ENCODE measurements around the gene FBP2. TPM values are rescaled to one million over a fixed set of nuclear protein-coding genes. Genes with fewer than 3 reads are reported as not detected.
"Not testable (repeated sequence)": the region's sequence is repeated elsewhere in the genome, so short reads cannot be mapped to it uniquely, and the experiment has no call there.

FBP2 gene
- total RNA-seq, 1 donor from 2014 or later = not detected

- intact Hi-C loops (cut with micrococcal nuclease) = not testable (repeated sequence)
Measured at GRCh38 chr9:94564279-94564678, 29.3 kb downstream of the FBP2 start.

DNA sequence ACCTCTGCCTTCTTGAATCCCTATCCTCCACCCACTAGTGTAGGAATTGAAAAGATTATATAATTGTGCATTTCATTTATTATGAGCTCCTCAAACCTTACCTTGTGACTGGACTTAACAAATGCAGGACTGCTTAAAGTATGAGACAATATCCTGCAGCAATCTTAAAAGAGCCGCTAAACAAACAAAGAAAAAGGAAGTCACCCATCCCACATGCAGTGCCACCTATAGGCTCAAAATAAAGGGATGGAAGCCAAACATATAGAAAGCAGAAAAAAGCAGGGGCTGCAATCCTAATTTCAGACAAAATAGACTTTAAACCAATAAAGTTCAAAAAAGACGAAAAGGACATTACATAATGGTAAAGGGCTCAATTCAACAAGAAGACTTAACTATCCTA, 30.1 kb downstream of the FBP2 start:
- intact Hi-C loops (cut with micrococcal nuclease) = no loop called here

- intact Hi-C loops (cut with micrococcal nuclease) = no loop called here
Measured at GRCh38 chr9:94560237-94560636, 33.4 kb downstream of the FBP2 start.

GRCh38 chr9:94557376-94557775, 36.2 kb downstream of the FBP2 start:
- intact Hi-C loops (cut with micrococcal nuclease) = no loop called here

GRCh38 chr9:94554439-94555331, 38.9 kb downstream of the FBP2 start, which contains the start of gene PCAT7:
Gene PCAT7, plus strand, starts transcription at chr9:94555083.
- intact Hi-C loops (cut with micrococcal nuclease) = loop anchor here (1.0 kb wide), 1 partner anchor 49 kb away; no protein-coding TSS in a partner anchor

DNA sequence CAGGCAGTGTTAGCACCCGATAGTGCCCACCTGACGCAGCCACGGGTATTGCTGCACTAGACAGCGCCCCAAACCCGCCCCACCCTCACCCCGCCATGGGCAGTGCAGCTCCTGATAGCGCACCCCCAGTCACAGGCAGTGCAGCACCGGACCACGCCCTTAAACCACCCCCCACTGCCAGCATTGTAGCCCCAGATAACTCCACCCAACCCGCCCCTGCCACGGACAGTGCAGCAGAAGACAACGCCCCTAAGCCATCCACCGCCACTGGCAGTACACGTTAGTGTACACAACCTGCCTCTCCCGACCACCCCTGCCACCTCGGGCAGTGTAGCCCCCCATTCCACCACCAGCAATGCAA, 39.6 kb downstream of the FBP2 start:
- intact Hi-C loops (cut with micrococcal nuclease) = loop anchor here (1.0 kb wide), 1 partner anchor 49 kb away; no protein-coding TSS in a partner anchor

- intact Hi-C loops (cut with micrococcal nuclease) = no loop called here
Measured at GRCh38 chr9:94553029-94553938, 40.3 kb downstream of the FBP2 start.

- intact Hi-C loops (cut with micrococcal nuclease) = no loop called here
Measured at GRCh38 chr9:94545940-94546339, 47.7 kb downstream of the FBP2 start.

DNA sequence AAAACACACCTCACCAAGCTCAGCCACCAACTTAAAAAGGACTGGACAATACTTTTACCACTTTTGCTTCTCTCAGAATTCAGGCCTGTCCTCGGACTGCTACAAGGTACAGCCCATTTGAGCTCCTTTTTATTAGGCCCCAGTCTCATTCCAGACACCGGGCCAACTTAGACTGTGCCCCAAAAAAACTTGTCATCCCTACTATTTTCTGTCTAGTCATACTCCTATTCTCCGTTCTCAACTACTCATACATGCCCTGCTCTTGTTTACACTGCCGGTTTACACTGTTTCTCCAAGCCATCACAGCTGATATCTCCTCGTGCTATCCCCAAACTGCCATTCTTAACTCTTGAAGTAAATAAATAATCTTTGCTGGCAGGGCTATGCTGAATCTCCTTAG, 49.3 kb downstream of the FBP2 start:
- intact Hi-C loops (cut with micrococcal nuclease) = not testable (repeated sequence)

DNA sequence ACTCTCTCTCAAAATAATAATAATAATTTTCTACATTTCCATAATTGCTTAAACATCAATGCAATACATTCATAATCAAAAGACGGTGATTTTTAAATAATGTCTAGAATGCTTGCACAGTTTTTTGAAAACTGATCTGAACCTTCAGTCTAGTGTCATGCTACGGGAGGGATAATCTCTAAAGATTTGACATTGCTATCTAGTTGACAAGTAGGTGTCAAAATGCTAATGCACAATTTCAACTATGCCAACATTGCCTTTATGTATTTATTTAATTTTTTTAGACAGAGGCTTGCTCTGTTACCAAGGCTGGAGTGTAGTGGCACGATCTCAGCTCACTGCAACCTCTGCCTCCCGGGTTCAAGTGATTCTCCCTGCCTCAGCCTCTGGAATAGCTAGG, 54.7 kb downstream of the FBP2 start:
- intact Hi-C loops (cut with micrococcal nuclease) = no loop called here

- intact Hi-C loops (cut with micrococcal nuclease) = no loop called here
Measured at GRCh38 chr9:94534901-94535300, 58.7 kb downstream of the FBP2 start.

GRCh38 chr9:94533601-94534000, 60.0 kb downstream of the FBP2 start:
- intact Hi-C loops (cut with micrococcal nuclease) = no loop called here

DNA sequence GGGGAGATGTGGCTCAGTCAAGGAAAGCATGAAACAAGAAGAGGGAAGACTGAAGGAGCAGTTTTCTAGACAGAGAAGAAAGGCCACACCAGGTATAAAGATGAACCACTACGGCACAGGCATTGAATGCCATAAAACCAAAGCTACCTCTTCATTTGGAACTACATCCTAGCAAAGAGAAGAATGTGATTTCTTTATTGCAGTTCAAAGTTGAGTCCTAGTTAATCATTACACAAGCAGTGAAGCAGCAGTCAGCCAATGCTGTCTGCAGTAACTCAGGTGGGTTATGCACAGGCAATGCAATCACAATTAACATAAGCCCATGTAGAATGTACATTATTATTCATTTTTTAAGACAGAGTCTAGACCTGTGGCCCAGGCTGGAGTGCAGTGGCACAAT, 60.5 kb downstream of the FBP2 start:
- intact Hi-C loops (cut with micrococcal nuclease) = no loop called here

DNA sequence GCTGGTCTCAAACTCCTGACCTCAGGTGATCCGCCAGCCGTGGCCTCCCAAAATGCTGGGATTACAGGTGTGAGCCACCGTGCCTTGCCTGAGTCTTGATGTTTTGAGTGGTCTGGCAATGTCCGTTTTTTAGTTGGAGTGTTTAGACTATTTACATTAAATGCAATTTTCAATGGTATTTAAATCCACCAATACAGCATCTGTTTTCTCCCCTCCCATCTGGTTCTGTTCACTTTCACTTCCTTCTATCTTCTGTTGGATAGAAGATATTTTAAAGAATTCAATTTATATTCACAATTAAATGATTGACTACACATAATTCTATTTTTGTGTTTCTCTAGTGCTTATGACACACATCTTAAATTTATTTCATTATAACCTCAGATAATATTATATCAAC, 64.7 kb downstream of the FBP2 start:
- intact Hi-C loops (cut with micrococcal nuclease) = no loop called here

GRCh38 chr9:94526951-94527350, 66.7 kb downstream of the FBP2 start:
- intact Hi-C loops (cut with micrococcal nuclease) = no loop called here

DNA sequence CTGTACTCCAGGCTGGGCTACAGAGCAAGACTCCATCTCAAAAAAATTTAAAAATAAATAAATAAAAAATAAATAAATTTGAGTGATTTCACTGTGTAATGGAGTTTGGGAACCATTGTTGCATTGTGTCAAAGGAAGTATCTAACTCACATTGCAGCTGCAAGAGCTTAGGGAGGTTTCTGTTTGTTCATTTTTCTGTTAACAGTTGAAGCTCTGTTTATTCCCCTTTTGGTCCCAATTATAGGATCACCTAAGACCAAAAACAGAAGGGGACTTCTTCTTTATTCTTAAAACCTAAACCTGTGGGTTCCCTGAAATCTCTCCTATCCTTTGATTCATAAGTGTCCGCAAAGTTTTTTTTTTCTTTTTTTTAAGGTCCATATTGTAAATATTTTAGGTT, 67.4 kb downstream of the FBP2 start:
- intact Hi-C loops (cut with micrococcal nuclease) = no loop called here

DNA sequence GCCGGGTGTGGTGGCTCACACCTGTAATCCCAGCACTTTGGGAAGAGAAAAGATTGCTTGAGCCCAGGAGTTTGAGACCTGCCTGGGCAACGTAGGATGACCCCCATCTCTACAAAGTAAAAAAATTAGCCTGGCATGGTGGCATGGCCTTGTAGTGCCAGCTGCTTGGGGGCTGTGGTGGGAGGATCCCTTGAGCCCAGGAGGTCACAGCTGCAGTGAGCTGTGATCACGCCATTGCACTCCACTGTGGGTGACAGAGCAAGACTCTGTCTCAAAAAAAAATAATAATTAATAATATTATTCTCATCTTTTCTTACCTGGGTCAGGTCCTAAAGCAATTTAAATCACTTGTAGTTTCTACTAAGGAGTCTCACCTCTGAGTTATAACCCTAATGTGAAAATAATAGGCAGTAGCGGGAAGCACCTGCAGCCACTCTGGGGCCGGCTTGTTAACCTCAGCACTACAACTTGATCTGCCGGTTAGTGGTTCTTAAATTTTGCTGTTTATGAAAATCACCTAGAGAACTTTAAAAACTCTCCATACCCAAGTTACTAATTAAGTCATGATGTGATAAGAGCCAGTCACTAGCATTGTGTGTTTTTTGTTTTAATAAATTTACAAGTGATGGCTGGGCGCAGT, 68.1 kb downstream of the FBP2 start:
- intact Hi-C loops (cut with micrococcal nuclease) = no loop called here

DNA sequence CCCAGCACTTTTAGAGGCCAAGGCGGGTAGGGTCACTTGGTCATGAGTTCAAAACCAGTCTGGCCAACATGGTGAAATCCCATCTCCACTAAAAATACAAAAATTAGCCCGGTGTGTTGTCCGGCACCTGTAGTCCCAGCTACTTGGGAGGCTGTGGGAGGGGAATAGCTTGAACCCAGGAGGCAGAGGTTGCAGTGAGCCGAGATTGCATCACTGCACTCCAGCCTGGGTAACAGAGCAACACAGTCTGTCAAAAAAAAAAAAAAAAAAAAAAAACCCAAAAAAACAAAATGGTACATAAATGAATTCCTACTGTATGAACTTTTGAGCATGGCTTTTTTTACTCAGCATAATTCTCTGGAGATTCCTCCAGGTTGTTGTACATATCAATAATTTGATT, 76.4 kb downstream of the FBP2 start:
- intact Hi-C loops (cut with micrococcal nuclease) = no loop called here

DNA sequence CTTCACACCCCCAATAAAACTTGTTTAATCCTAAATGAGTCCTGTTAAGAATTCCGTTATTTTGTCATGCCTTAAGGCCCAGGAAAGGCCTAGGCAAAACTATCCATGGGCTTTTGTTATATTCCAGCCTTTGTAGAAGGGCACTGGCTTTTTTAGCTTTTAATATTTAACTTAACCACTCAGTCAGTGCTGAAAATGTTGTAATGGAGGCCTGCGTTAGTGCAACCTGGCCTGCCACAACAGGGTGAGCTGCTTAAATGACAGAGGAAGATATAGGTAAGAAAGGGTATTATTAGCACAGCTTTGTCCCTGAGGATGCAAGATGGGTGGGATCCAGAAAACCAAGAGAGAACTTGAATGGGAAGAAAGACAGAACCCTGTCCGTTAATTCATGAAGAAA, 78.9 kb downstream of the FBP2 start:
- intact Hi-C loops (cut with micrococcal nuclease) = no loop called here

GRCh38 chr9:94511955-94512265, 81.7 kb downstream of the FBP2 start:
- intact Hi-C loops (cut with micrococcal nuclease) = no loop called here

- intact Hi-C loops (cut with micrococcal nuclease) = no loop called here
Measured at GRCh38 chr9:94511134-94511954, 82.3 kb downstream of the FBP2 start.
